Body of pancreas (tissue), 4 donors: Measurements from ENCODE around the gene TPSAB1.

Experiments used
- POLR2A ChIP-seq, 3 donors: fragments of 450-650 bp; IDR thresholded peaks; one replicate each; pipeline ENCODE4 v1.6.1; 2016; ENCODE audit warnings: antibody characterized with exemption in 3 of 3, mild to moderate bottlenecking in 2 of 3
- TF ChIP-seq, protein P1 (sequence below), 7 experiments: fragments of 450-650 bp in 4 of 7; fragments of 200-600 bp in 3 of 7; sonication (generic) in 3 of 7; IDR thresholded peaks; one replicate each; pipeline ENCODE4 v1.5.1; 2016 to 2019; ENCODE audit warnings: antibody characterized with exemption in 7 of 7

DNA sequence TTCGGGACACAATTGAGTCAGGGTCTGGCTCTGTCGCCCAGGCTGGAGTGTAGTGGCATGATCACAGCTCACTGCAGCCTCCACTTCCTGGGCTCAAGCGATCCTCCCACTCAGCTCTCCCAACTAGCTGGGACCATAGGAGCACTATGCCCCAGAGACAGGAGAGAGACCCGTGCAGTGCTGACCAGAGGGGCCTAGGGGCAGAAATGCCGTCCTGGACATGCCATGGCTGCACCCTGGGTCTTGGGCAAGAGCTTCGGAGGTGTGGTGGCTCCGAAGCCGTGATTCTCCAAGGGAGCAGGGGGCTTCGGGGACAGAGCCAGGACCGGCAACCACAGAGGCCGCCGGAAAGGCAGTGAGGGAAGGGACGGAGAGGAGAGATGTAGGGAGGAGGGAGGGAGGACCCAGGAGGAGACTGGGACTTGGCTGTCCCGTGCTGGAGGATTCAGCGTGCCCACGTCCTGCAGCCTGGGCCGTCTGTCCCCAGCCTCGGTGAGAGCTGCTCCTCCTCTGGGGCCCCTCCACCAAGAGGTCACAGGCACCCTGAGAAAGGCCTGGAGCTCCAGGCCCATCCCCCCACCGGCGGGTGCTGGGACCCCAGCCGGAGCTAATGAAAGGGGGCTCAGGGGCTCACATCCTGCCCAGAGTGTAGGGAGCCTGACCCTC, 37.2 kb downstream of the TPSAB1 start:
- no peak for TF ChIP-seq POLR2A (IDR thresholded peaks at IDR 0.05)
- TF ChIP-seq, protein P1, sequence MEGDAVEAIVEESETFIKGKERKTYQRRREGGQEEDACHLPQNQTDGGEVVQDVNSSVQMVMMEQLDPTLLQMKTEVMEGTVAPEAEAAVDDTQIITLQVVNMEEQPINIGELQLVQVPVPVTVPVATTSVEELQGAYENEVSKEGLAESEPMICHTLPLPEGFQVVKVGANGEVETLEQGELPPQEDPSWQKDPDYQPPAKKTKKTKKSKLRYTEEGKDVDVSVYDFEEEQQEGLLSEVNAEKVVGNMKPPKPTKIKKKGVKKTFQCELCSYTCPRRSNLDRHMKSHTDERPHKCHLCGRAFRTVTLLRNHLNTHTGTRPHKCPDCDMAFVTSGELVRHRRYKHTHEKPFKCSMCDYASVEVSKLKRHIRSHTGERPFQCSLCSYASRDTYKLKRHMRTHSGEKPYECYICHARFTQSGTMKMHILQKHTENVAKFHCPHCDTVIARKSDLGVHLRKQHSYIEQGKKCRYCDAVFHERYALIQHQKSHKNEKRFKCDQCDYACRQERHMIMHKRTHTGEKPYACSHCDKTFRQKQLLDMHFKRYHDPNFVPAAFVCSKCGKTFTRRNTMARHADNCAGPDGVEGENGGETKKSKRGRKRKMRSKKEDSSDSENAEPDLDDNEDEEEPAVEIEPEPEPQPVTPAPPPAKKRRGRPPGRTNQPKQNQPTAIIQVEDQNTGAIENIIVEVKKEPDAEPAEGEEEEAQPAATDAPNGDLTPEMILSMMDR (IDR thresholded peaks at IDR 0.05) = no peak
